Chondrocyte (in vitro differentiated cells): ENCODE data around the gene APBA1. TPM values are rescaled to one million over a fixed set of nuclear protein-coding genes. Genes with fewer than 3 reads are reported as not detected.
A peak's percentile ranks its signal among the peaks of the same experiment; 100 is the strongest.
"Not testable (repeated sequence)": the region's sequence is repeated elsewhere in the genome, so short reads cannot be mapped to it uniquely, and the experiment has no call there.

Experiments used
- DNase-seq: peaks from one replicate; pipeline ENCODE4 v3.0.0; 2021; ENCODE audit warnings: mixed read lengths, low spot score
- H3K27ac Mint-ChIP-seq: one replicate; pipeline ENCODE4 v1.8.0; 2021; ENCODE audit warnings: mild to moderate bottlenecking, moderate library complexity, mixed read lengths; ENCODE audit not compliant: unreplicated experiment
- H3K27me3 Mint-ChIP-seq: 2 replicates; pipeline ENCODE4 v1.8.0; 2021; ENCODE audit warnings: low read depth, mixed read lengths
- H3K36me3 Mint-ChIP-seq: 2 replicates; pipeline ENCODE4 v1.8.0; 2021; ENCODE audit warnings: low read depth, mixed read lengths
- H3K4me1 Mint-ChIP-seq: 2 replicates; pipeline ENCODE4 v1.8.0; 2021; ENCODE audit warnings: low read depth, mild to moderate bottlenecking, mixed read lengths
- H3K4me3 Mint-ChIP-seq: one replicate; pipeline ENCODE4 v1.8.0; 2021; ENCODE audit warnings: mild to moderate bottlenecking, moderate library complexity, mixed read lengths; ENCODE audit not compliant: unreplicated experiment
- H3K9me3 Mint-ChIP-seq: 2 replicates; pipeline ENCODE4 v1.8.0; 2021; ENCODE audit warnings: low read depth, mixed read lengths
- CTCF ChIP-seq: fragments of 200-600 bp; sonication (generic); IDR thresholded peaks from 2 replicates; pipeline ENCODE4 v1.5.0; 2021; ENCODE audit warnings: antibody characterized with exemption, mild to moderate bottlenecking, moderate library complexity
- total RNA-seq: library from RNA; stranded (reverse); gene quantifications from 3 replicates; pipeline ENCODE4 v1.2.1, GENCODE V29; 2021

Gene APBA1
- total RNA-seq, 1 donor from 2014 or later, result 12.3 TPM

GRCh38 chr9:69421908-69422801 lies 250.0 kb downstream of the APBA1 start:
- no peaks in the 10 kb centered on the region for H3K4me1 Mint-ChIP-seq
- H3K4me3 Mint-ChIP-seq, result no peak overlapping the region
- no peak overlapping the region for H3K27ac Mint-ChIP-seq
- peaks cover 5% of the 10 kb centered on the region for H3K27me3 Mint-ChIP-seq
- no peak for DNase-seq
- TF ChIP-seq CTCF, result peak; percentile 88
- H3K9me3 Mint-ChIP-seq, result no peaks in the 10 kb centered on the region
- H3K36me3 Mint-ChIP-seq, result peaks cover 6% of the 10 kb centered on the region

DNA sequence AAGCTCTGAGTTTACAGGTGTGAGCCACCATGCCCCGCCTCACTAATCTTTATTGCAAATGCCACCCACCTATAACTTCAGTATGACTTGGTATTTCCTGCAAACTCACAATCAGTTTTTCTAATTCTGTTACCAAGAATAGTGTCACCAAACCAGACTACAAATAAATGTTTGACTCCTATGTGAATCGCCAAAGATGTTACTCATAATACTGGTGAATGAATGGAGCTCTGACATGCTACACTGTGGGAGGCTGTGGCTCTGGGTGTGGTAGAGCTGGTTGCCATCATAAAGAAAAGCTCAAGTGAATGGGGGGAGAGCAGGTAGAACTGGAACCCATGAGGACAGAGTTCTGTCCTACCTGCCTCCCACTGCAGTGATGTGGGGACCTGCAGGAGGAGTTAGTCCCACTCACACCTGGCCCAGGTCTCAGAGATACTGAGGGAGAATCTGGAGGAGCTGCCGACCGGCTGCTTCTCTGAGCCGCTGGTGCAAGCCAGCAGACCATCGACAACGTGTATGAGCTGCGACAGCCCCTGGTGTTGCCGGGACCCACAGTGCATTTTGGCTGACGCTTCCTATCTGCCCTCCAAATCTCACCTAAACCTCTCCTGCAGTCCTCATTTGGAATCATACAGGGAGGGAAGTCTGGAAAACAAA lies 251.4 kb downstream of the APBA1 start:
- Mint-ChIP-seq H3K27ac (no peak overlapping the region), H3K4me1 (no peaks in the 10 kb centered on the region)

DNA sequence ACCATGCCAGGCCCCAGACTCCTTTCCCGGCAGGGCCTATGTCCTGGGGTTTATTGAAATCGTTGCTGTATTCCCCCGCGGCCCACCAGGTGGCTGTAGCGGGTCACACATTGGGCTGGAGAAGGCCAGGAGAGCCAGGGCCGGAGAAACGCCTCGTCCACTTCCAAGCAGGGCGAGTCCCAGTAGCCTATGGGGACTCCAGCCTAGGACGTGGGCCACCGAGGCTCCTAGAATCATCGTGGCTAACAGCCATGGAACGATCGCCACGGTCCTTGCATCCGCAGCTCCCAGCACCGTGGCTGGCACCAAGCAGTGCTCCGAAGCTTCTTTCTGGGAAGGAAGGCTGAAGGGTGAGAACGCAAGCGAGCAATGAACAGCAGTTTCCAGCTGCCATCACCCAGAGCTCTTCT lies 259.4 kb downstream of the APBA1 start:
- peaks cover 8% of the 10 kb centered on the region for H3K27me3 Mint-ChIP-seq
- no peak overlapping the region for H3K27ac Mint-ChIP-seq
- no peaks in the 10 kb centered on the region for H3K4me1 Mint-ChIP-seq
- DNase-seq, result no peak
- peak overlapping the region; percentile 4 for H3K4me3 Mint-ChIP-seq
- H3K9me3 Mint-ChIP-seq, result no peaks in the 10 kb centered on the region
- TF ChIP-seq CTCF, result peak; percentile 81
- no peaks in the 10 kb centered on the region for H3K36me3 Mint-ChIP-seq

More for the DNA sequence above, 251.4 kb downstream of the APBA1 start:
- Mint-ChIP-seq H3K36me3 (peaks cover 4% of the 10 kb centered on the region), H3K4me3 (no peak overlapping the region), H3K27me3 (peaks cover 5% of the 10 kb centered on the region), H3K9me3 (no peaks in the 10 kb centered on the region)
- TF ChIP-seq CTCF, result no peak
- no peak for DNase-seq

DNA sequence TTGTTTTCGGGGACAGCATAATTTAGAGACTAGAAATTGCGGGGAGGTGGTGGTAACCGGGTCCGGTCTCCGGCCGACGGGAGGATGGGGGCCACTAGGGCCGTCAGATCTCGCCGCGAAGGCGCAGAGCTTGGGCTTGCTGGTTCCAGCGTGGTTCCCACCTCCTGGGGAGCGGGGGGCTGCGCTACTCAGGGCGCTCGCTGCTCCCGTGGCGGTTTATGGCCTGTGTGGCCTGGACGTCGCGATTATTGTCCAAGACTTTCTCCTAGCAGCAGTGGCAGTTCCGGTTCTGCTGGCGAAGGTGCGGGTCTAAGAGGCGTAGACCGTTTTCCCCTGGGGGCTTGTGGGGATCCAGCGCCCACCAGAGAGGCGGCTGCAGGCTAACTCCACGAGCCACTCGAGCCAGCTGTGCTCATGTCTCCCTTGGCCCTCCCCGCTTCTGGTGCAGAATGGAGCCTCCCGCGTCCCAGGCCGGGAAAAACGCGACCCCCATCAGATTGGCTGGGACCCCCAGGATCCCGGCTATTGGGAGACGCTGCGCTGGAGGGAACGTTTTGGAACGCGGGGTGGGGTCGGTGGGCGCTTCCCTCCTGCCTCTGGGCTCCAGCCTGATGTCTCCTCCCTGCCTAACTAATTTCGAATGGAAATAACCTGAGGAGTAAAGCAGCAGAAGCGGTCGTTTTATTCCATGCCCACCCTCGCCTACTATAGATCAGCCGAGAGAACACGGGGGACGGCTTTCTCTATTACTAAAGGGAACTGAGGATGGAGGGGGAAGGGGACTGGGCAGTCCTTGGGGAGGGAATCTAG lies 260.0 kb downstream of the APBA1 start:
- TF ChIP-seq CTCF, result no peak
- no peak for DNase-seq
- no peak overlapping the region for H3K27ac Mint-ChIP-seq
- H3K27me3 Mint-ChIP-seq, result peaks cover 8% of the 10 kb centered on the region
- no peaks in the 10 kb centered on the region for H3K9me3 Mint-ChIP-seq
- no peaks in the 10 kb centered on the region for H3K36me3 Mint-ChIP-seq
- H3K4me1 Mint-ChIP-seq, result no peaks in the 10 kb centered on the region
- no peak overlapping the region for H3K4me3 Mint-ChIP-seq

GRCh38 chr9:69411246-69411645 lies 260.9 kb downstream of the APBA1 start:
- Mint-ChIP-seq H3K4me3 (no peak overlapping the region), H3K27me3 (peaks cover 8% of the 10 kb centered on the region), H3K36me3 (no peaks in the 10 kb centered on the region), H3K4me1 (no peaks in the 10 kb centered on the region), H3K9me3 (no peaks in the 10 kb centered on the region), H3K27ac (no peak overlapping the region)
- no peak for TF ChIP-seq CTCF
- no peak for DNase-seq

DNA sequence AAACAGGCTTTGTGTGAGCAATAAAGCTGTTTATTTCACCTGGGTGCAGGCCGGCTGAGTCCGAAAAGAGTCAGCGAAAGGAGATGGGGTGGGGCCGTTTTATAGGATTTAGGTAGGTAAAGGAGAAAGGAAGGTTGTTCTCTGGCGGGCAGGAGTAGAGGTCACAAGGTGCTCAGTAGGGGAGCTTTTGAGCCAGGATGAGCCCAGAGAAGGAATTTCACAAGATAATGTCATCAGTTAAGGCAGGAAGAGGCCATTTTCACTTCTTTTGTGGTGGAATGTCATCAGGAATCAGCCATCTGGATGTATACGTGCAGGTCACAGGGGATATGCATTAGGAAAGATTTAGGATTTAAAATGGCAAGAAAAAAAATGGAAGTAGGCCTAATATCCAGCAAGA lies 262.2 kb downstream of the APBA1 start:
- H3K4me3 Mint-ChIP-seq, H3K27me3 Mint-ChIP-seq, H3K27ac Mint-ChIP-seq, DNase-seq, H3K9me3 Mint-ChIP-seq, H3K4me1 Mint-ChIP-seq, H3K36me3 Mint-ChIP-seq: not testable (repeated sequence)
